ENCODE results near the gene PLXNA2.

PLXNA2 gene

GRCh38 chr1:208160259-208160819, 83.8 kb downstream of the PLXNA2 start:
- no peak for DNase-seq

- peak; percentile 89 for DNase-seq
Observed at GRCh38 chr1:208159555-208160258, 84.5 kb downstream of the PLXNA2 start.

GRCh38 chr1:208158640-208159554, 85.3 kb downstream of the PLXNA2 start:
- DNase-seq, result no peak

- DNase-seq, result no peak
Observed at GRCh38 chr1:208157769-208158168, 86.4 kb downstream of the PLXNA2 start.

- DNase-seq, result no peak
Observed at GRCh38 chr1:208156741-208157140, 87.4 kb downstream of the PLXNA2 start.

GRCh38 chr1:208156310-208156709, 87.9 kb downstream of the PLXNA2 start:
- no peak for DNase-seq

GRCh38 chr1:208154679-208155642, 89.2 kb downstream of the PLXNA2 start:
- DNase-seq, result no peak

- DNase-seq, result no peak
Observed at GRCh38 chr1:208154040-208154439, 90.1 kb downstream of the PLXNA2 start.

GRCh38 chr1:208153386-208153785, 90.8 kb downstream of the PLXNA2 start:
- no peak for DNase-seq

- no peak for DNase-seq
Observed at GRCh38 chr1:208151728-208152598, 92.2 kb downstream of the PLXNA2 start.

GRCh38 chr1:208150833-208151458, 93.2 kb downstream of the PLXNA2 start:
- DNase-seq, result no peak

GRCh38 chr1:208149776-208150514, 94.2 kb downstream of the PLXNA2 start:
- no peak for DNase-seq

- DNase-seq, result no peak
Observed at GRCh38 chr1:208149213-208149612, 95.0 kb downstream of the PLXNA2 start.

GRCh38 chr1:208148380-208148779, 95.8 kb downstream of the PLXNA2 start:
- DNase-seq, result no peak

- DNase-seq, result no peak
Observed at GRCh38 chr1:208146650-208147049, 97.5 kb downstream of the PLXNA2 start.

GRCh38 chr1:208145167-208145566, 99.0 kb downstream of the PLXNA2 start:
- no peak for DNase-seq

GRCh38 chr1:208142590-208143382, 101.4 kb downstream of the PLXNA2 start:
- no peak for DNase-seq

- DNase-seq, result peak; percentile 11
Observed at GRCh38 chr1:208141610-208142192, 102.5 kb downstream of the PLXNA2 start.

- peak; percentile 68 for DNase-seq
Observed at GRCh38 chr1:208139434-208140045, 104.6 kb downstream of the PLXNA2 start.
